ENCODE results near the gene ARHGEF12.
"Not testable (repeated sequence)": the region's sequence is repeated elsewhere in the genome, so short reads cannot be mapped to it uniquely, and the experiment has no call there.

DNA sequence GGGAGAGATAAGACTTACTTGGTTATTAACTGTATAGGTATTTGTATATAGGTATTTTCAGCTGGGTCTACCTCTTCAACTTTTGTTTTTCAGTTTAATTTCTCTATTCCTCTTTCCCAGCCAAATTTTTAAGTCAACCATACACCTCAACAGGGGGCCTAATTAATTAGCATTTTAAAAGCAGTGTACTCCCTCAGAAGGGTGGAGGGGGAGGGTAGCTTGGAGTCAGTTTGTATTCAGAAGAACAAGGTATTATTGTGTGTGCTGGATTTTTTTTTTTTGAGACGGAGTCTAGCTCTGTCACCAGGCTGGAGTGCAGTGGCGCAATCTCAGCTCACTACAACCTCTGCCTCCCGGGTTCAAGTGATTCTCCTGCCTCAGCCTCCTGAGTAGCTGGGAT, 167.3 kb downstream of the ARHGEF12 start:
- not testable (repeated sequence) for TF ChIP-seq CTCF (IDR thresholded peaks at IDR 0.05); EP300 (IDR thresholded peaks at IDR 0.05; ENCODE audit: low read depth)

Measured in transverse colon (tissue), 3 donors.